ENCODE data around the gene TNFRSF13B.
"Not testable (repeated sequence)": the region's sequence is repeated elsewhere in the genome, so short reads cannot be mapped to it uniquely, and the experiment has no call there.

TNFRSF13B gene

DNA sequence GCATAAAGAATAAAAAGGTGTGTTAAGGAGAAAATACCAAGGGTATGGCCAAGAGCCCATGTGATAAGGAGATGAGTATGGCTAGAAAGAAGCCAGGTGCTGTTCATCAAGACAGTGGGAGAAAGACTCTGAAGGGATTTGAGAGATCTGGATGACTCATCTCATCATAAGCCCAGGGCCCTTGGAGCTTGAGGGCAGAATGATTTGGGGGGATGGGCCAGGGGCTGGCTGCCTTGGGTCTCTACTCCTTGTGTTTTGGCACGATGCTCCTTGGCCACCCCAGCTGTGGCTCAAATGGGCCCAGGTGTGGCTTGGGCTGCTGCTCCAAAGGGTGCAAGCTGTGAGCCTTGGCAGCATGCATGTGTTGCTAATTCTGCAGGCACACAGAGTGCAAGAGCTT lies 14.5 kb upstream of the TNFRSF13B start:
- no peak for DNase-seq

GRCh38 chr17:16981928-16982327 lies 10.0 kb upstream of the TNFRSF13B start:
- no peak for DNase-seq

- DNase-seq = no peak
Observed at GRCh38 chr17:16980813-16981731, 9.2 kb upstream of the TNFRSF13B start.

- DNase-seq = no peak
Observed at GRCh38 chr17:16980061-16980460, 8.1 kb upstream of the TNFRSF13B start.

GRCh38 chr17:16979237-16979823 lies 7.4 kb upstream of the TNFRSF13B start:
- not testable (repeated sequence) for DNase-seq

- no peak for DNase-seq
Observed at GRCh38 chr17:16977932-16978331, 6.0 kb upstream of the TNFRSF13B start.

GRCh38 chr17:16976725-16977550 lies 5.0 kb upstream of the TNFRSF13B start:
- DNase-seq = no peak

- DNase-seq = no peak
Observed at GRCh38 chr17:16975744-16976625, 4.1 kb upstream of the TNFRSF13B start.

GRCh38 chr17:16975277-16975651 lies 3.3 kb upstream of the TNFRSF13B start:
- no peak for DNase-seq

GRCh38 chr17:16974569-16975276 lies 2.8 kb upstream of the TNFRSF13B start:
- no peak for DNase-seq

GRCh38 chr17:16973760-16974540 lies 2.0 kb upstream of the TNFRSF13B start:
- no peak for DNase-seq

DNA sequence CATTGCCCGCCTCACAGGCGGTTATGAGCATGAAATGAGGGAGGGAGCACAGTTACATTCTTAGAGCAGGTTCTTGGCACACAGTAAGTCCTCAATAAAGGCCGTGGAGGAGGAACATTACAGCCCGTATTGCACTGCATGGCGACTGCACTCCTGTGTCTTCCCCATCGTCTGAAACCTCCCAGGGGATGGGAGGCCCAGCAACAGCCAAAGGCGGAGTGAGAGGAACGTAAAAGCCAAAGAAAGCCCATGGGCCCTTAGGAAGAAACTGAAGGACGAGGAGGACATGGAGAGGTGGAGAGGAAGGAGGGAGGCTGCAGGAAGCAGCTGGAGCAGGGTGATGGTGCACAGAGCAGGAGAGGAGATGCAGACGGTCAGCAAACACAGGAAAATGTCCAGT lies 1.1 kb upstream of the TNFRSF13B start:
- not testable (repeated sequence) for DNase-seq

GRCh38 chr17:16972346-16972745 lies 428 bp upstream of the TNFRSF13B start:
- no peak for DNase-seq

DNA sequence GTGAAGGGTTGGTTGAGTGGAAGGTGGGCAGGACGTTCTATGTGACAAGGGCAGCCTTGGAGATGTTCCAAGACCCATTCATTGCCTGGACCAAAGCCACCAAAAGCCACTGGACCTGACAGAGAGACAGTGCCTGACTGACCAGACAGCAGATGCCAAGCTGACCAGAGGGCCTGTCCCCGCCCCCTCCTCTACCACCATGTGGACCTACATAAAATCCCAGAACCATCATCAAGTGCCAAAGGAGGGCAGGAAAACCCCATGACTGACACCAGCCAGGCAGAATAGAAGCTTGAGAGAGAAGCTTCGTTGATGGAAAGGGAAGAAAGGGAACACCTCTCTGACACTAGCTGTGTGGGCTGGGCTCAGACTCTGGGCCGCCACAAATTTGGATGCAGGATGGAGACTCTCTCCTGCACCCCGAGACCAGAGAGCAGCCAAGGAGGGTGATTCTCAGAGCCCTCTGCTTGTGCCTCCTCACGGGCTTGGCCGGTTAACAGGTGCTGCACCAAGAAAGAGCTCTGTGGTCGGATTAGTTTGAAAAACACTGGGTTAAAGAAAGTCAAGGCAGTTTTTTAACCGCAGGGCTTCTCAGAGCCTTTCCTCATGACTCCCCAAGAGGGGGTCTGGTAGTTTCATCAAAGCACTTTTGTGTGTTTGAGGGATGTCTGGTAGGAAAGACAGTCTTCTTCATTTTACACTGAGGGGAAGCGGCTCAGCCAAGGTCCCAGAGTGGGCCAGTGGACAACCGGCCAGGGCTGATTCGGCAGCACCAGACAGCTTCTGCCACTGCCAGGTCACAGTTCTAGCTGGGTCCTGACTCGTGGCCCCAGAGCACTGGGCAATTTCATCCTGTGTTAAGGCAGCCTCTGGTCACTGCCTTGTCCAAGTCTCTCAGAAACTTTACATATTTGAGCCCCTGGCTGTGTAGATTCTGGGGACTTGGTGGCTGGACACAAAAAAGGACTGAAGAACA lies 1.7 kb downstream of the TNFRSF13B start:
- DNase-seq = no peak

DNA sequence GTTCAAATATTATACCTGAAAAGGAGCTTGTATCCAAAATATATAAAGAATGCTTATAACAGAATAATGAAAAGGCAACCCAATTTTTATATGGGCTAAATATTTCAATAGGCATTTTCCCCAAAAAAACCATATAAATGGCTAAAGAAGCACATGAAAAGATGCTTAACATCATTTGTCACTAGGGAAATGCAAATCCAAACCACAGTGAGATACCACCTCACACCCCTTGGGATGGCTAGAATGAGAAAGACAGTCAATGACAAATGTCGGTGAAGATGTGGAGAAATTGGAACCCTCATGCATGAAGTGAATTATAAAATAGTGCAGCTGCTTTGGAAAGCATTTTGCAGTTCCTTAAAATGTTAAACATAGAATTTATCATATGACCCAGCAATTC lies 3.1 kb downstream of the TNFRSF13B start:
- no peak for DNase-seq

GRCh38 chr17:16962804-16963203 lies 9.1 kb downstream of the TNFRSF13B start:
- DNase-seq = no peak

- DNase-seq = no peak
Observed at GRCh38 chr17:16961792-16962191, 10.1 kb downstream of the TNFRSF13B start.

- not testable (repeated sequence) for DNase-seq
Observed at GRCh38 chr17:16961022-16961421, 10.9 kb downstream of the TNFRSF13B start.

- not testable (repeated sequence) for DNase-seq
Observed at GRCh38 chr17:16955011-16955410, 16.9 kb downstream of the TNFRSF13B start.

DNA sequence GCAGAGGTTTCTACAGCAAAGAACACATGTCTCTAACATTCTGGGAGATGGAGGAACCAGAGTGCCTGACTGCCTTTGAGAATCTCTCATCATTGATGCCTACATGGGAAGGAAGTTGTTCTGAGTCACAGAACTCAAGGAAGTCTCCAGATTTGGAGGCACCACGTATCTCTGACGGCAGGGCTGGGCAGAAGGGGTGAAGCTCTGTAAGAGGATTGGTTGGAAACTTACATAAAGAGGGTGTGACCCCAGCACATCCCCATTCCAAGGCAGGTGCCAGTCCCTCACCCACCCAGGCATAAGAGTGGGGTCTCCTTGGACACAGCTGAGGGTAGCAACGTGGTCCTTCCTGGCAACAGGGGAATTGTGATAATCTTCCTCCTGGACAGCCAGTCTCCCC lies 17.4 kb downstream of the TNFRSF13B start:
- no peak for DNase-seq
